GM19324 (cell line): ENCODE measurements around the gene BACH2.

Experiments used
- ATAC-seq: cut with Tn5 transposase; IDR thresholded peaks from one replicate; pipeline ENCODE4 v1.9.1; 2021; ENCODE audit warnings: mild to moderate bottlenecking, moderate library complexity; ENCODE audit not compliant: unreplicated experiment, low FRiP score

The BACH2 gene

DNA sequence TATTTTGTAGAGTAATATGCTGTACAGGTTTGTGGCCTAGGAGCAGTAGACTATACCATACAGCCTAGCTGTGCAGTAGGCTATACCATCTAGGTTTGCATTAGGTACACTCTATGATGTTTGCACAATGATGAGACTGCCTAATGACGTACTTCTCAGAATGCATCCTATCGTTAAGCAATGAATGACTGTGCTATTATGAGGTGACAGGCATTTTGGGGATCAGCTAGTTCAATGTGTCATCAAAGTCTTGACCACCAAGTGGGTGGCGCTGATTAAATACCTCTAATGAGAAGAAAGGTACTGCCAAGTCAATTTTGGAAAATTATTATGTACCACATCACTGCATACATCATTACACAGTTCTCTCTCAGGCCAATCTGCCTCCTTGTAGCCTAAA, 190.2 kb downstream of the BACH2 start:
- ATAC-seq = no peak

DNA sequence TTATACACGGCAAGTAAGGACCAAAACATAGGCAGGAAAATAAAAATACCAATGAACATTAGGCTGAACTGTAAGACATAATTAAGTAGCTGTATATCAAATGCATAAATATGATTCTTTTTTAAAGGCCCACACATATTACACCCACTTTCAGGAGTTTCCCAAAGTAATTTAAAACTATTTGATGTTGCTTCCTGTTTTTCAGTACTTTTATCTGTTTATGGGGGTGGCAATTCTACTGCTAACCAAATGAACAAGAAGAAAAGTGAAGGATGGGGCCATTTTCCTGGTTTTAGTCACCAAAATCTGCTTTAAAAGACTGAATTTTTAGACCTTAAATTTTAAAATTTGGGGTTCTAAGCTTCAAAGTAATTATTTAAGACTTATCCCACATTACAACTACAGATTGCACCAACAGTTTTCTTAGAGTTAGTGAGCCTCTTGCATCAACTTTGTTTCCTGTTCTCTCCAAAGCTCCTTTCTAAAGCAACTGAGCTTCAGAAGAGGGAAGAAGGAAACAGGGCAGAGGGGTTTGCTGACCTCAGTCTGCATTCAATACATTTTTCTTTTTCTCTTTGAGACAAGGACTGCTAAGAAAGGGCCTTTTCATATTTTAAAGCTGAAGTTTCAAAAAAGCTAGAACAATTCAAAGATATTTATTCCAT, 191.0 kb downstream of the BACH2 start:
- no peak for ATAC-seq

DNA sequence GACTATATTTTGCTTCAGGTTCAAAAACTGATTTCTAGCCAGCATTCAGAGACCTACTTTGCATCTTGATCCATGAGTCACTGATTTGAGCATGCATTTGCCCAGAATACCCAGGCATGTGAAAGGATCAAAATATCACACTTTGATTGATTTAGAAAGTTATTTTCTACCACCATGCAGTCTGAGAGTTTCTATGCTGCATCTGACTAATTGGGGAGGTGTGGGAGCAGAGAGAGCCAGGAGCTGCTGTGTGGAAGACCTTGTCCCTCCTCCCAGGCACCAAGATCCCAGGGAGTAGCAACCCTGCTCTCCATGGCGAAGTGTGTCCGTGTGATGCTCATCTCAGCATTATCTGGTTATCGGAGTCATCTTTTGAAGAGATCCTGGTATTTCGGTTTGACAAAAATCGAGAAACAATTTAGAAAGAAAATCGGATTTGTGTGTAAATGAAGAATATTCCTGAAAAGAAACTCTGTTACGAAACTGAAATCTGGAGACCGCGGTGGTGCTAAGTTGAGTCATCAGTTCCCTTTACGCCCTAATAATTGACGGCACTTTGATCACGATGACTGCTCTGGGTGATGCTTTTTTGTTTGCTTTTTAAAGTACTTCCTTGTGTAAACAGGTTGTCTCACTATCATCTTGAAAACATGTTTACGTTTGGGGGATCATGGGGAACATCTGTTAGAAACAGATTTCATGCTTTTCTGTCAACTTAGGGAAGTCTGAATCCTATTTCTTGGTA, 193.4 kb downstream of the BACH2 start:
- ATAC-seq = peak; percentile 68

DNA sequence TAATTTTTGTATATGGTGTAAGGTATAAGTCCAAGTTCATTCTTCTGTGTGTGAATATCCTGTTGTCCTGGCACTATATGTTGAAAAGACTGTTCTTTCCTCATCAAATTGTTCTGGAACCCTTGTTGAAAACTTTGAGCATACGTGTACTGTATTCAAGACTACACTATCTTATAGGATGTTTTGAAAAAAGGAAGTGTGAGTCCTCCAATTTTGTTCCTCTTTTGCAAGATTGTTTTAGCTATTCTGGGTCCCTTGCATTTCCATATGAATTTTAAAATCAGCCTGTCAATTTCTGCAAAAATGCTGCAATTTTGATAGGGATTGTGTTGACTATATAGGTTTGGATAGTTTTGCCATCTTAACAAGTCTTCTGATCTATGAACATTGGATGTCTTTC, 195.2 kb downstream of the BACH2 start:
- ATAC-seq = no peak

DNA sequence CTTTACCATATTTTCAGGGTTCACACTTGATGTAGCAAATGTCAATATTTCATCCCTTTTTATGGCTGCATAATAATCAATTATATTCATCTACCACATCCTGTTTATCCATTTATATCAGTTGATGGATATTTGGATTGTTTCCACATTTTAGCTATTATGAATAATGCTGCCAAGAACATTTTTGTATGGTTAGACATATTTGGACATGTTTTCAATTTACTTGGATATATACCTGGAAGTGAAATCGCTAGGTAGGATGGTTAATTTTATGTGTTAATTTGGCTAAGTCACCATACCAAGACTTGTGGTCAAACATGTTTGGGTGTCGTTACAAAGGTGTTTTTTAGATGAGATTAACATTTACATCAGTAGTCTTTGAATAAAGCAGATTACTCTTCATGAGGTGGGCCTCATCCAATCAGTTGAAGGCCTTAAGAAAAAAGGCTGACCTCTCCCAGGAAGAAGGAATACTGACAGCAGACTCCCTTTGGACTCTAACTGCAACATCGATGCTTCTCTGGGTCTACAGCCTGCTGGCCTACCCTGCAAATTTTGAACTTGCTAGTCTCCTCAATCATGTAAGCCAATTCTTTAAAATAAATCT, 196.5 kb downstream of the BACH2 start:
- ATAC-seq = no peak

DNA sequence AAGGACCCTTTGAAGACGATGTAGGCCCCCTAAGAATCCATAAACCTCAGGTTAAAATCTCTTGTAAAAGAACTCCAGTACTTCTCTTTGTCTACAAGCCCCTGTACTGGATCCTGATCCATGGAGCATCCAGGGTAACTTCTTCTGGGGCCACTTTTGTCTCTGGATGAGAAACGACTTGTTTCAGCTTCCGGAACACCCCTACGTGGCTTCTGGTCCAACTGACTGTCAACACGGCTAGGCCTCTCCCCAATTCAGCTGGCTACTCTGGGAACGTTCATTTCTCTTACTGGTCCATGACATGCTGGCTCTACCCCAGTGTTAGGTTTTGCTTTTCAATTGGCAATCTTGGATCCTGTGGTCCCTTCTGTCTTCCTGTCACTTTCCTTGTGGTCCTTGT, 198.0 kb downstream of the BACH2 start:
- ATAC-seq = no peak

DNA sequence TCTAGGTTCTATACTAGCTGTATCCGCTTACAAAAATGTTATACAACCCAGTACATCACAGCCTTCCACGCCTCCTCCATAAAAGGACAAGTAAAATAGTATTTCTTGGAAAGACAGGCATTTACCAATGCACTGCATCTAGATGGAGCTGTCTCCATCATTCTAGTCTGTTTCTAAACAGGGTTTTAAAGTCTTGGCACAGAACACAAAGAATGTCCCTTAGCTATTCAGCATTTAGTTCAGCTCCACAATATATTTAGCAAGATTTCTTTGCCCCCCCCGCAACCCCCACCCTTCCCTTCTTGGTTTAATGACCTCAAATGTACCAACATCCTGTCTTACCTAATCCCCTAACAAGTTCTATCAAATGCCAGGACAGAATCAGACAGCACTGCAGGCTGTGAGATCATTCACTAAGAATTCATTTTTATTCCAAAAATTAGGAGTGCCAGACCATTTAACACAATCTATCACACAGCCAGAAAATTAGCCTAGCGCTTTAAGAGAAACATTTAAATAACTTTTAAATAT, 198.6 kb downstream of the BACH2 start:
- ATAC-seq = no peak

DNA sequence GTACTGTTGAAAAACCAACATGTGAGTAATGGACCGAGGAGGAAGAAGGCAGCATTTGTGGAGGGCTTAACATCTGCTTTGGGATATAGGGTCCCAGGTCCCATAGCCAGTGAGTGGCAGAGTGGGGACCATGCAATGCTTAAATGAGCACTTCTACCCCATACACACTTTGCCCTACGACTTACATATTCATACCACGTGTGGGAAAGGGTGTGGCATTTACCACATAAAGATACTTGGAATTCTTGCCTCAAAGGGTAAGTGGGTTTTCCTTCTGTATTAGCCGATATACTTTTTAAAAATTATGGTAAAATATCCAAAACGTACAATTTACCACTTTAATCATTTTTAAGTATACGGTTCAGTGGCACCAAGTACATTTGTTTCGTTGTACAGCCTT, 199.3 kb downstream of the BACH2 start:
- no peak for ATAC-seq

DNA sequence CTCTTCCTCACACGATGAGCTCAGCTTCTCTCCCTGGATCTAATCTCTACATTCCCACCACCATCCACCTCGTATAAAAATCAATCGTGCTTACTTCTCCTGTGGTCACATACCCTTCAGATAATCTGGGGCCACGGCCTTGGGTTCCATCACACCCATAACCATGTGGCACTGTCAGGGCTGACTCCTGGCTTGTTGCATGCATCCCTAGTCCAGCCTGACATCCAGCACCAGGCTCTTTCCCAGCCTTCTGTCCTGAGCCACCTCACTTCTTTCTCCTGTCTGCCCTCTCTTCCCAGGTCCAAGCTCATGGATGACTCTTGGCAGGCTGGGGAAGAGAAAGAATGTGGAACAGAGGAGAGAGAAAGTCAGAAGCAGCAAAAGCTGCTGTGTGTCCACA, 199.8 kb downstream of the BACH2 start:
- no peak for ATAC-seq

DNA sequence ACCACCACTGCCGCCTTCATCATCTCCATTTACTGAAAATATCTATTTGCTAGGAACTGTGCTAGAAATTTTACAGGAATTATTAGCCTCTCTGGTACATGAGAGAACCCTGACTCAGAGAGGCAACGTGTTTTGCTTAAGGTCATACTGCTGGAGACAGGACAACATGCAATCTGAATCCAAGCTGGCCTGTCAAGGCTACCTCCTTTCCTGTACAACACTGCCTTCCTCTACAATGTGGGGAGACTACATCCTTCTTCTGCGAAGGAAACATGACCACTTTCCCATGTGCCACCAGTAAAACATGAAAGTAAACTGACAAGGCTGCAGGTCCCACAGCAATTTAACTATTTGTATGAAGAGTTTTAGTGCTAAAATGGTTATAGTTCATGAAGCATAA, 200.9 kb downstream of the BACH2 start:
- no peak for ATAC-seq

DNA sequence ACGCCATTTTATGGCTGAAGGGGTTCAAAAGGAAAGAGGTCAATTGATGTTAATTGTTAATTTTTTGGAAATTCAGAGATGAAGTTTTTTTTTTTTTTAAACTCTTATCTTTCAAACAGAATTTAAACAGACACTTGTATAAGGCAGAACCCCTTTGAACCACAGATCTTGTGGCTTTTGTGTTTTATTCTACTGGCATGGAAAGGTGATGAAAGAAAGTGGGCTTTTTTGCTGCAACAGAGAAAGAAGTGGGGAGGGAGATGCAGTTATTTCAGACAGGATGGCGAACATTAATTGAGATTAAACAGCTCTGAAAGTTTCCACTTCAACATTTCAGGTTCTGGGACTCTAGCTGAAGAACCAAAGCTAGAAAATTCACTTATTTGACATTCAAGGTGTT, 201.5 kb downstream of the BACH2 start:
- no peak for ATAC-seq

DNA sequence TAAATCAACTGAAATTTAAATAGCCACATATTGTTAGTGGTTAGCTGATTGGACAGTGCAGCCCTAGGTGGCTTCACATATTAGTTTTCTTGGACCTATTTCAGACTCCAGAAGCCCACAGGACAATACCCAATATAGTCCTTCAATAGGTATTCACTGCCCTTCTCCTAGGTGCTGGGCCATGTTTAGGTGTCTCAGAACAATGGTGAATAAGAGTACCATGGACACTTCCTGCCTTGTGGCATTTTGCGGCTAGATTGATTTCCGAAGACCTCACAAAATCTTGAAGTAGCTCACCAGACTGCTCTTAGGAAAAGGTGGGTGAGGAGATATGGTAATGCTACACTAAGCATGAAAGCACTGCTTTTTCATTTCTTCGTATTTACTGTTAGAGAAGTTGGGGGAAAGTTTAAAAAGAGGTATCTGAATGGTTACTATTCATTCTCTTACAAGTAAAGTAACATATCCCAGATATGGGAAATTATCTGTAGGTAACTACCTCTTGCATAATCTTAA, 203.0 kb downstream of the BACH2 start:
- ATAC-seq = no peak

DNA sequence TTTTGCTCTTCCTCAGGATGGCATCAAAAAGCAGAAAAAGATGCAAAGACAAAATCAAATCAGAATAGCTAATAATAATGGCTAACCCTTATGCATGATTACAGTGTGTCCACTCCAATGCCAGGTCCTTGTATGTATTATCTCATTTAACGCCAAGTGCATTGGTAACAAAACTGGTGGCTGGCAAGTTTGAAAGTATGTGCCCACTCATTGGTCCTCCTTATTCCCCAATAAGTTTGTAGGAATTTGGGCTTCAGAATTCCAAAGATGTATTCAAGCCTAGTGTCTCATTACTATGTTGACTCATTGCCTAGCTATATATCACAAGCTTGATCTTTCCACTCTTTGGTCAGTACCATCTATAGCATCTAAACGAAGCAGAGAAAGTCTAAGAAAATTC, 205.8 kb downstream of the BACH2 start:
- ATAC-seq = no peak

DNA sequence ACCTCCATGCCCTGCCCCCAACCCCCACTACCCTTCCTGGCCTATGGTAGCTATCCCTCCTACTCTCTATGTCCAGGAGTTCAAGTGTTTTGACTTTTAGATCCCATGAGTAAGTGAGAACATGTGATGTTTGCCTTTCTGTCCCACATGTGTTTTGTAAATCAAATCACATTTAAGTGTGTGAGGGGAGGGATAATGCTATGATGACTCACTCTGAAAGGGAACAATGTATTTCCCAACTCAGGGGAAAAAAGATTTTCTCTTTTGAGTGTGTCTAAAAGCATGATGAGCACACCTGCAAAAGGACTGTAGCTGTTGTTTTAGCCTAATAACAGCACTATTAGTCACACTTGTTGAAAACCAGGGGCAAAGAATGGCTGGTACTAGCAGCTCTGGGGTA, 208.6 kb downstream of the BACH2 start:
- ATAC-seq = no peak

DNA sequence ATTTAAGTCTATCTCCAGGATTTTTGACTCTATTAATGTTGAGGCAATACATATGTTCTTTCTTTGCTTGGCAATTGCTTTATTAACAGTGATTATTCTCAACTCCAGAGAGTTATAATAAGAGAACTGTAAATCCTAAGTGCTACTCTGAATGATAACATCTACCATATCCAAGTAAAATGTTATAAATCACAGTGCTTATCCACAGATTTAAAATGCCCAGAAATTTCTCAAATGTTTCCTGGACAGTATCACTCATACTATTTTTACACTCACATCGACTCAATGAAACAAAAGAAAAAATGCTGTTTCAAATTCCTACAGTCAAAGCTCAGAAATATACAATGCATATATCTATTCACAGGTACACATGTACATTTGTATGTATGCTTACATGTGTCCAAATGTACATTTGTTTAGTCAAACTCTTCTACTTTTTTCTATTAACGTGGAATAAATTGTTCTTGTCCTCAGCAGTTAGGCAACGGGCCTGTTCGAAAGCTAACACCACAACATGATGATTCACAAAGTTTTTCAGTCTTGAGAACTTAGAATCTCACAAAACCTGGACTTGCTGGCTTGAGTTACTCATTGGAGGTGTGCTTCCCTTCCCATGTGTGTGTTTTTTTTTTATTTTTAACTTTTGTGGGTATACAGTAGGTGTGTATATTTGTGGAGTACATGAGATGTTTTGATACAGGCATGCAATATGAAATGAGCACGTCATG, 209.4 kb downstream of the BACH2 start:
- ATAC-seq = no peak

DNA sequence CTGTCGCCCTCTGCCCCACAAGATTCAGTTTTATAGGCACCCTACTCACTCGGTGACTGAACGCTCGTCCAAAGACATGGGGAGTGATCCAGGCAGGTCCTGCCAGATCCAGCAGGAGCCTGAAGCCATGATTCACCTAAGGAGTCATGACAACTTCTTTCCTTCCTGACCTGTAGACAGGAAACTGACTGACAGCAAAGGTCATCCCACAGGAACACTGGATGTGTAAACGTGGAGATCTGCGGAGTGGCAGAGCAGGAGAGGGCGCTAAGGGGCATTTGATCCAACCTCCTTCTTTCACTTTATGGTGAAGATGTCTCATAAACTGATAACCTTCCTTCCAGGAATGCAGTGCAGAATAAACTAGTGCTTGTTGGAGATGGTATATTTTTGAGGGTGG, 210.1 kb downstream of the BACH2 start:
- no peak for ATAC-seq

DNA sequence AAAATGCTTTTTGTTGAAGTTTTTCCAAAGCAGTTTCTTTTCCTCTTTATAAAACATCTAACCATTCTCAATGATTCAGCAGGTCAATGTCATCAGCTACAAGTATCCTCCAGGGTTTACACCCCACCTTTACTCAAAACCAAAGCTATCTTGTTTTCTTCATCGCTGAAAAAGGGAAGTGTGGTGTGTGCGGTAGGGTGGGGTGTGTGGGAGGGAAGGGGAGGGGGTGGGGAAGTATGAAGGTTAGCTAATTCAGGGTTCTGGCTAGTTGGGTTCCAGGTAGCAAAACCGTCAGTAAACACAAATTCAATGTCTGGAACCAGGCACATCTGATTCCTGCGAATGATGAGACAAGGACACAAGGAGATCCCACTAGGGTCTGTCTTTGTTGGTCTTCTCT, 212.8 kb downstream of the BACH2 start:
- no peak for ATAC-seq

DNA sequence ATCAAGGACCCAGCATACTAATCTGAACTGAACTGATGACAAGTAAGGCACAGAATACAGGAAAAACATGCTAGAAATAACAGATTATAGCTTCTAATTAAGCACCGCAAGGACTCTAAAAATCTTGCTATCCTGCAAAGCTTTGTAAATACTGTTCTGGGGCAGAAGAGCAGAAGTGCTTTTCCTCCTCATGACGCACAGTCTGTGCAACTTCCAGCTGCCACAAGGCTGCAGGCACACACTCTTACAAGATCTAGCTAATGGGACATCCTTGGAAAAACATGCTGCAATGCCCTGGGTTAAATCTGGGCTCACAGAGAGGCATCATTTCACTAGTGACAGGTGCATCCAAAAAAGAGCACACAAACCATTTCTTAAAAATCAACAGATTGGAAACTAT, 213.8 kb downstream of the BACH2 start:
- ATAC-seq = no peak

DNA sequence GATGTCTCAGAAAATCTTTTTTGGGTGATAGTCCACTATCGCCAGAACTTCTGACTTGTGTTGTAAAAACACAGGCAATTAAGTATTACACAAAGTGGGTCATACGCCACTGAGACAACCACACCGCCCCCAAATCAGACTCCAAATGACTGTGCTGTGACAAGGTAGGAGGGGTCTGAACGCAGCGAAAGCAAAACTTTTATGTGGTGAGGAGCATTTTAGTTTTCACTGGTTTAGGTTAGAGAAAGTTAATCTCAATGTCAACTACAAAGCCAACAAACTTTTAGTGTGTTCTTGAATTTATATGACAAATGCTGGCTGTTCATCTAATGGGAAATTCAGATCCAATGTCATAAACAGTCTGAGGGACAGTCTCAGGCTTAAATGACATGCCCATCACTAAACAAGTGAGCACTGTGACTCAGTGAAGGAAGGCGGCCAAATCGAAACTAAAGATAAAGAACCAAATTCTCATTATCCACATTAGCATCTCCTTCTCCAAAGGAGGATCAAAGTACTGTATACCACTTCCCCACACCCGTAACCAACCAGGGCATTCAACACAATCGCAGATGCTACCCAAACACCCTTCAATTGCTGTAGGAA, 215.7 kb downstream of the BACH2 start:
- ATAC-seq = peak; percentile 60
